Transverse colon (tissue), 4 donors: ENCODE data around the gene UBE2F.

Experiments used
- CTCF ChIP-seq, 5 experiments: fragments of 200-600 bp in 3 of 5; fragments of 450-650 bp in 2 of 5; sonication (generic) in 3 of 5; IDR thresholded peaks; 1 replicate in 2 of 5; 2 replicates in 3 of 5; pipeline ENCODE4 v1.5.1; 2016 to 2017; ENCODE audit warnings: antibody characterized with exemption in 5 of 5, inconsistent platforms in 3 of 5, mild to moderate bottlenecking in 2 of 5, moderate library complexity in 1 of 5
- POLR2A ChIP-seq: fragments of 450-650 bp; IDR thresholded peaks from one replicate; pipeline ENCODE4 v1.6.1; 2016; ENCODE audit warnings: antibody characterized with exemption, mild to moderate bottlenecking, moderate library complexity
- POLR2AphosphoS5 ChIP-seq, 3 donors: sonication (generic); formaldehyde crosslinking; IDR thresholded peaks; one replicate each; pipeline ENCODE4 v1.6.1; 2016; ENCODE audit warnings: antibody characterized with exemption in 3 of 3

GRCh38 chr2:238090887-238091286 is 124.1 kb downstream of the UBE2F start:
- TF ChIP-seq CTCF (IDR thresholded peaks at IDR 0.05) (no peak), POLR2AphosphoS5 (IDR thresholded peaks at IDR 0.05) (no peak), POLR2A (no peak)
